GM21515 (cell line): ENCODE data around the gene CHAF1B.
A peak's percentile ranks its signal among the peaks of the same experiment; 100 is the strongest.

ENCODE experiments used
- ATAC-seq: cut with Tn5 transposase; IDR thresholded peaks from one replicate; pipeline ENCODE4 v1.9.1; 2021; ENCODE audit not compliant: unreplicated experiment

Gene CHAF1B

DNA sequence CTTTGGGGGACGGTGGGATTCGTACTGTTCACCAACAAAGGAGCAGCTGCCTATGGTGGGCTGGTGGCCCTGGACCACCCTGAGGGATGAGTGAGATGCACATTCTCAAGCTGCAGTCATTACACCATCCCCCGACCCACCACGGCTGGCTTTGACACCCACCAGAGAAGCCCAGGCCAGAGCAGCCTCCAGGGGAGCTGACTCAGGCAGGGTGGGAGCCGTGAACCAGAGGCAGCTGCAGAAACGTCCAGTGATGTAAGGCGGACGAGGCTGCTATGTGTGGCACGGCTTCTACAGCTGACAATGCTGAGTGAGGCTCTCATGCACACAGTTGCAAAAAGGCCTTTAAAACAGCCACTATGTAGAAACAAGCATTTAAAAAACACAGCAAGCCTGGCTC lies 40.1 kb downstream of the CHAF1B start:
- no peak for ATAC-seq

DNA sequence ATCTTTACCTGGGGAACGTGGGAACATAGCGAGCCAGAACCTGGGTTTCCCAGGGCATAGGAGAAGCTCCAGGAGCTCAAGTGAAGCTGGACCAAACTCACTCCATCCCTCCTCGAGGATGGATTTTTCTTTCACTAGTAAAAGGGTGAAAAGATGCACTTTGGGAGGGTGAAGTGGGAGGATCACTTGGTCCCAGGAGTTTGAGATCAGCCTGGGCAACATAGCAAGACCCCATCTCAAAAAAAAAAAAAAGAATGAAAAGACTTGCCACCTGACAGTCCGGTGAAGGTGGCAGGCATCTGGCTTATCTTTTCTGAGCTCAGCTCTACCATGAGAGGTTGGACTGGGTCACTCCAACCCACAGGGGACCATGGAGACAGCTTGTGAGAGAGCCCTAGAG lies 42.3 kb downstream of the CHAF1B start:
- no peak for ATAC-seq

DNA sequence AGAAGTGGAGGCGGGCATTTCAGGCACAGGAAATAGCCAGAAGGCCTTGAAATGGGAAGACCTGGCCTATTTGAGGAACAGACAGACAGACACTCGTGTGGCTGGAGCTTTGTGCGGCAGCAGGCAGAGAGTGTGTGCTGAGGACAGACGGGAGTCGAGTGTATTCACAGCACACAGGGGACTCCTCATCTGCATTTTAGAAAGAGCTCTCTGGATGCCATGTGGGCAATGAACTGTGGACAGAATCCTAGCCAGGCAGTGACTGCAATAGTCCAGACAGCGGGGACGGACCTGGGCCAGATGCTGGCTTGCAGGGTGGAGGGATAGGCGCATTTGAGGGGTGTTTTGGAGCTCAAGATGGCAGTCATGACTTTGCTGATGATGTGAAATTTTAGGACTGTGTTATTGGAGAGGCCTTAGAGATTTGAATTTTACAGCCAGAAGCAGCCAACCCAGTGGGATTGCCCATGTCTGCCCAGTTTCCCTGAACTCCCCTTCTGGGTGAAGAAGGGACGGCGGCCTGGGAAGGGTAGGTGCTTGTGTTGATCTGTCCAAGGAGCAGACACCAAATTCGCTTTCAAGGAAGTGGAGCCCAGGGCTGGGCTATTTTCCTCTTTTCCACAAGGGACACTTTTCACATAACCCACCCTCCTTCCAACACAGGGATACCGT lies 43.7 kb downstream of the CHAF1B start:
- no peak for ATAC-seq

DNA sequence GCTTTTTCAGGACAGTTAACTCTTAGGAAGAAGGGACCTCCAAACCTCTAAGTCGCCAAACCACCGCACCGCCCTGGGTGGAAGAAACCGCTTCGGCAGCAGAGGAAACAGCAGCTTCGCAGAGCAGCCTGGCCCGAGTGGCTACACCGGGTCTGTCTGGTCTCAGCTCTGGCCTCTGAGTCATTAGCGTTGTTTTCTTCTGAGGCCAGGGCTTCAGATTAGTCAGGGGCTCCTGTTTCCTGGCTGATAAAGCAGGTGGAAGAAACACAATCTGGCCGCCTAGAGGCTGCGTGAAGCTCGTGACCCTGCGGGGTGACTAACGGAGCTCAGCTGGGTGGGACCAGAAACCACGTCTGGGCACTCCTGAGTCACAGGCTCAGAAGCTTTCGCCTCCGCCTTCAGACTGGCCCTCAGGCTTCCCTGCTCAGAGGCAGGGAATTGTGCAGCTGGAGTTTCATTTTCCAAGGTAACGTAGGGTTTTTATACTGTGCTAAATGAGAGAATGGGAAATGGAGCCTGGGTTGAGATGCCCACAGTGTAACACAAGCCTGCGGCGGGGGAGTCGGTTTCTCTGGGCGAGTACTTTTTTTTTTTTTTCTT lies 44.9 kb downstream of the CHAF1B start:
- ATAC-seq: peak; percentile 76

DNA sequence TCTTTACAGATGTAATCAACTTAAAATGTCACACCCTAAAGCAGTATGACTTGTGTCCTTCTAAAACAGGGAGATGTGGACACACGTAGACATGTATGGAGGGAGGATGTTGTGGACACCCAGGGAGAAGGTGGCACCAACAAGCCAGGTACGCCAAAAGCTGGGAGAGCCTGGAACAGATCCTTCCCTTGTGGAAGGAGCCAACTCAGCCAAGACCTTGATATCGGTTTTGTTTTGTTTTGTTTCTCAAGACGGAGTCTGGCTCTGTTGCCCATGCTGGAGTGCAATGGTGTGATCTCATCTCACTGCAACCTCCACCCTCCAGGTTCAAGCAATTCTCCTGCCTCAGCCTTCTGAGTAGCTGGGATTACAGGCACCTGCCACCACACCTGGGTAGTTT lies 45.6 kb downstream of the CHAF1B start:
- ATAC-seq: no peak

DNA sequence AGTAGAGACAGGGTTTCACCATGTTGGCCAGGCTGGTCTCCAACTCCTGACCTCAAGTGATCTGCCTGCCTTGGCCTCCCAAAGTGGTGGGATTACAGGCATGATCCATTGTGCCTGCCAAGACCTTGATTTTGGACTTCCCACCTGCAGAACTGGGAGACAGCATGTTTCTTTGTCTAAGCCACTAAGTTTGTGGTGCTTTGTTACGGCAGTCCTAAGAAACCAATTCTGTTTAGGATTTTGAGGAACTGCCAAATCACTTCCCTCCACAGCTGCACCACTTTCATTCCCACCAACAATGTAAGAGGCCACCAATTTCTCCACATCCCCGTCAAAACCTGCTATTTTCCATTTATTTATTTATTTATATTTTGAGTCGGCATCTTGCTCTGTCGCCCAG lies 46.1 kb downstream of the CHAF1B start:
- no peak for ATAC-seq

DNA sequence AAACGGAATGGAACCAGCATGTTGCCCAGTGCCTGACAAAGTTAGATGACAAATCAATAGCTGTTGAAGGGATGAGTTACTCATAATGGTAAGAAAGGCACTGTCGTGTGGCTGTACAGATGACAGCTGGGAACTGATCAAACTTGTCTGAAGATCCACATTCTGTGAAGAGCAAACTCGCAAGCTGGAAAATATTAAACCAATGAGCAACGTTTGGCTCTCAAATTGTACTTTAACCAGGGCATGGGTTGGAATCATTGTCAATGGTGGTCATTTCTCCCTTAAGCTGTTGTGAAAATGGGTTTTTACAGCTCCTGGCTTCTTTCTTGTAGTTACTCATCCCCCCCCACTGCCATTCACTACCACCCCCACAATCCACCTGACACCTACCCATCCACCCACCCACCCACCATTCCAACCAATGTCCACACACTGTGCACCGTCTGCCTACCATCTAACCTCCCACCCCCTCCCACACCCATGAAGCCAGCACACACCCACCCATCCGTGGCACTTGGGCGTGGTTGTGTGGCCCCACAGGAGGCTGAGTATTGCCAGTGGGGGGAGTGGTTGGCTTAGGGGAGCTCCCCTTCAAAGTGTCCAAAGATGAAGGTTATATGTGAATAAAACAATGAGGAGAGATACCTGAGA lies 48.0 kb downstream of the CHAF1B start:
- ATAC-seq: no peak

DNA sequence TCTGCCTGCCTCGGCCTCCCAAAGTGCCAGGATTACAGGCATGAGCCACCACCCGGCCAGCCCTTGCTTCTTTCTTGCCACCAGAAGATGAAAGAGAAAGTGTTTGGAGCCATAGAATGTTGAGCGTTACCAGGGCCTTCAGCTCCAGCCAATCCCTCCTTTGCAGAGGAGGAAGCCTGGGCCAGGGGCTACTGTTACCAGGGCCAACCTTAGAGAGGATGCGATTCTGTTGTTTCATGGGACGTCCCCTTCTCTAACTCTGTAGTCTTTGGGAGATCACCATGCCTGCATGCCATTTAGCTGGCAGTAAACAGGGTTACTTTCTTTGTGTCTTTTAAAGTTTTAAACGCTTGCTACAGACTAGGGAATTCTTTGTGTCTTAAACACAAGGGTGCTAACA lies 49.0 kb downstream of the CHAF1B start:
- no peak for ATAC-seq

DNA sequence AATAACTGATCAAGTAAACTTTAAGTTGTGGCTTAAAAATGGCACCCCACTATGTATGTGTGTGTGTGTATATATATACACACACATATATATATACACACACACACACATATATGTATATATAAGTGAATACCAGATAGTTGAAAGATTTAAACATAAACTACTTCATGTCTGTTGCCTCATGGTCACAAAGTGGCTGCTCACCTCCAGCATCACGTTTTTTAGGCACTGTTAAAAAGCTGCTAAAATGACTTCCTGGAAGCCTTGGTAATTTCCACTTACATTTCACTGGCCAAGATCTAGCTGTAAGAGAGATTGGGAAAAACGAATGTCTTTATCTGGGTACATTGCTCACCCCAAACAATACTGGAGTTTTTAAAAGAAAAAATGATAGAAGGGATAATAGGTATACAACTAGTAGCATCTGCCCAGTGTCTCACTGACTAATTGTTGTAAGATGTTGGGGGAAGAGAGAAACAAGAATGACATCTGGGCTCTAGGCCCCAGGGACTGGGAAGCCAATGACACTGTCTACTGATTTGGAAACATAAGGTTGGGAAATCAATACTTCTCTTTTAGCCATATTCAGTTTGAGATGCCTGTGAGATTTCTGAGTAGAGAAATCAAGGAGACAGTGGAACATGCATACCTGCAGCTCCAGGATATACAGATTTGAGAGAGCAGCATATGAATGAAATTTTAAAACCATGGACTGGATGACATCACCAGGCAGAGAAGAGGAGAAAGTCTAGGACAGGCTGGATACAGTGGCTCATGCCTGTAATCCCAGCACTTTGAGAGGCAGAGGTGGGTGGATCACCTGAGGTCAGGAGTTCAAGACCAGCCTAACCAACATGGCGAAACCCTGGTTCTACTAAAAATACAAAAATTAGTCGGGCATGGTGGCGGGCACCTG lies 51.9 kb downstream of the CHAF1B start:
- ATAC-seq: no peak

DNA sequence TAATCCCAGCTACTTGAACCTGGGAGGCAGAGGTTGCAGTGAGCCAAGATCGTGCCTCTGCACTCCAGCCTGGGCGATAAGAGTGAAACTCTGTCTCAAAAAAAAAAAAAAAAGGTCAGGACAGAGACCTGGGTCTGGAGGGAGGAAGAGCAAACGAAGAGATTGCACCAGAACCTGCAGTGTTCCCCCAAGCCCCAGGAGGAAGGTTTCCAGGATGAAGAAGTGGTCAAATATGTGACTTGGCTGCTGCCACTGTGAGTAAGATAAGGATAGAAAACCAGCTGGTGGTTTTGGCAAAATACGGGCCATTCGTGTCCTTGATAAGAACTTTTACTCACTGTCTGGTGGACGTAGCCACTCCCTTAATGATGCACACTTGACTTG lies 52.5 kb downstream of the CHAF1B start:
- ATAC-seq: no peak

DNA sequence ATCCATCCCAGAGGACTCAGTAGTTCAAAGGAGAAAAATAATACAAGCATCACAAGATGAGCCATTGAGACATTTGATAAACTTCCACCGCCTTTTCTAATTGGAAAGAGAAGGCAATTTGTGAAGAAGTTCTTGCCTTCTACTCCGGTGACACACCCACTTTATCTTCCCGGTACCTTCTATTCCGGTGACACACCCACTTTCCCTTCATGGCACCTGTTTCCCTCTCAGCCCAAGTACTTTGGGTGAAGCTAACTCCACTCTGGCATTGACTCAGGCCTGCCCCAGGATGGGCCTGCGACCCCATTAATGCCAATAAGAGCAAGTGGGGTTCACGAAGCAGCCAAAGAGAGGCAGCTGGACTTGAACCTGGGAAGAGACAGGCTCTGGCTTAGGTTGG lies 56.5 kb downstream of the CHAF1B start:
- no peak for ATAC-seq

DNA sequence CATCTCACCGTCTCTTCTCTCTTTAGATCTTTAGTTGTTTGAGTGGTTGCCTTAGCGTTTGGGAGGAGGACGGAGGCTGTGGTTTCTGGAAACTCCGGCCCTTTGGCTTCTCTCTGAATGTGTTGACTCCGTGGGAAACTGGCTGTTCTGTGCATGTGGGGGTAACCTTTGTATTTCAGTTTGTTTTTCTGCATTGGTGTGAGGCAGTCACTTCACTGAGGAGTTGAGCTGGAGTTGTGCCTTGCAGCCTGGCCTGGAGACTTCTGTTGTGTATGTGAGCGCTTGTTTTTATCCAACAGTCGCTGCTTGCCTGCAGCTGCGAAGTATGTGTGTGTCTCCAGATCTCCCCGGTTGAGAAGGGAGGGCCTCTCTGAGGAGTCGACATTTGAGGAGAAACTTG lies 61.1 kb downstream of the CHAF1B start:
- no peak for ATAC-seq

DNA sequence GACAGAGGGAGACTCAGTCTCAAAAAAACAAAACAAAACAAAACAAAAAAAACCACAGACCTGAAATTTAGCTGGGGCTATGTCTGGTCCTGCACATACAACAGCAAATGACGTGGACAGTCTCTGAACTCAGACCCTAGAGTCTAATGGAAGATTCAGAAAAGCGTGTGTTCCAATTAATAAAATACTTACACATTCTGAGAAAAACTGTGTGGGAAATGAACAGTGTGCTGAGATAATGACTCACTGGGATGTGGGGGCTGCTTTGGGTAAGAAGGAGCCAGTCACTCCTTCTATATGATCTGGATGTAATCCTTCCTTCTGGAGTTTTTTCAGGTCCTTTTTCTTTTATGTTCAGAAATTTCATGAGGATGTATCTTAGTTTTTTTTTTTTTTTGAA lies 65.3 kb downstream of the CHAF1B start:
- no peak for ATAC-seq

DNA sequence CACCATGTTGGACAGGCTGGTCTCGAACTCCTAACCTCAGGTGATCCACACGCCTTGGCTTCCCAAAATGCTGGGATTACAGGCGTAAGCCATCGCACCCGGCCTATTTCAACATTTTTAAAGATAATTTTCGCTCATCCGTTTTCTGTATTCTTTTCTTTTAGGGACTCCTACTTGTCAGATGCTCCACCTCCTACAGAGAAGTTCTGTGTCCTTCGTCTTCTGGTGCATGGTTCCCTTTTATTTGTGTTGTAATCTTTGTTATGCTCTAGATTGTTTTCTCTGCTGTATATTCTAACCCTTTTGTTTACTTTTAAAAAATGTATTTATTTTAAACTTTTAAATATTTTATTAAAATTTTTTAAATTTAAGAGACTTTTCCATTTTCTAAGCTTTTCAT lies 66.3 kb downstream of the CHAF1B start:
- no peak for ATAC-seq

DNA sequence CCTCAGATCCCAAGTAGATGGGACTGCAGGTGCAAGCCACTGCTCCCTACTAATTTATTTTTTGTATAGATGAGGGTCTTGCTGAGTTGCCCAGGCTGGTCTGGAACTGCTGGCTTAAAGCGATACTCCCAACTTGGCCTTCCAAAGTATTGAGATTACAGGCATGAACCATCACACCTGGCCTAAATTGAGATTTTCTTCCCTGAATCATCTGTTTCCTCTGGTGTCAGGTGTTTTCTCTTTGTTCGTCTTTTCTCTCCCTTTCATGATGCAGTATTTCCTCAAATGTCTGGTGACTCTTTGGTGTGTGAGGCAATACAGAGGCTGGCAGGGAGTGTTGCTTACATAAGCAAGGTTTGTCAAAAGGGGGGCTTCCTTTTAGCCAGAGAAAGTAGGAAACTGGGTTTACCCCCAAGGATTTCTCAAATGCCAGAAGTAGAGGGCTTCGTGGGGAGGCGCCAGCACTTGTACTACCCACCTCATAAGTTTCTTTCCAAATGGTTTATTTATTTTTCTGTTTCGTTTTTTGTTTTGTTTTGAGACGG lies 67.2 kb downstream of the CHAF1B start:
- ATAC-seq: no peak

DNA sequence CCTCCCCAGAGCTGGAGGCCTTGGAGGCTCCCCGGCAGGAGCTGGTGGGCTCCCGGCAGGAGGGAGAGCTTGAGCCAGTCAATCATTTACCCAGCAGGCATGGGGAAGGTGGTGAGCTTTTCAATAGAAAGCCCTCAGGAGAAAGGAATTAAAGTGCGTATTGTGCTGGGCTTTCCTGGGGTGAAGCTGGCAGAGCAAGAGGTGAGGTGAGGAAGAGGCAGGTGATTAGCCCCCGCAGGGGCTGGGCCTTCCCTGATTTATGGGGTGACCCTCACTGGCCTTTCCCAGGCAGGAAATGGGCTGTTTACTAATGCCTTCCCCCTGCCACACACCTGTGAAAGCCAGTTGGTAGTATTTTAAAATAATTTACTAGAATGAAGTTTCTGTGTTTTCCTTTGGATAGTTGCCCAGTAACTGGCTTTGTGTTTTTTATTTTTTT lies 68.9 kb downstream of the CHAF1B start:
- ATAC-seq: no peak

DNA sequence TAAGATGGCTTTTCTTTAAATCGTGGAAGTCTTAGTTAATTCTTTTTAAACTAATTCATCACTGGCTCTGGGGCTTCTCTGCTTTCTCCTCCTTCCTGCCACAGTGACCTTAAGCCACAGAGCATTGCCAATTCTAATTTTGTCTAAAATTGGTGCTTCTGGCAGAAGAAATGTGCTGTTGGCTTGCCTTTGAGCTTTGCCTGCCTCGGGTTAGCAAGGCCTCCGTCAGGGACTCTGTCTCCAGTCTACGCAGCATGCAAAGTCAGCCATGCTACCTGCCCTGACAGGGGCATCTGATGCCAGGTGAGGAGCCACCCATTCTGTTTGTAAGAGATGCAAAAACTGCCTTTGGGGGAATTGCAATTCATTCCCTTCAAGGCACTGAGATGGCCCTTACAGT lies 69.5 kb downstream of the CHAF1B start:
- ATAC-seq: no peak

DNA sequence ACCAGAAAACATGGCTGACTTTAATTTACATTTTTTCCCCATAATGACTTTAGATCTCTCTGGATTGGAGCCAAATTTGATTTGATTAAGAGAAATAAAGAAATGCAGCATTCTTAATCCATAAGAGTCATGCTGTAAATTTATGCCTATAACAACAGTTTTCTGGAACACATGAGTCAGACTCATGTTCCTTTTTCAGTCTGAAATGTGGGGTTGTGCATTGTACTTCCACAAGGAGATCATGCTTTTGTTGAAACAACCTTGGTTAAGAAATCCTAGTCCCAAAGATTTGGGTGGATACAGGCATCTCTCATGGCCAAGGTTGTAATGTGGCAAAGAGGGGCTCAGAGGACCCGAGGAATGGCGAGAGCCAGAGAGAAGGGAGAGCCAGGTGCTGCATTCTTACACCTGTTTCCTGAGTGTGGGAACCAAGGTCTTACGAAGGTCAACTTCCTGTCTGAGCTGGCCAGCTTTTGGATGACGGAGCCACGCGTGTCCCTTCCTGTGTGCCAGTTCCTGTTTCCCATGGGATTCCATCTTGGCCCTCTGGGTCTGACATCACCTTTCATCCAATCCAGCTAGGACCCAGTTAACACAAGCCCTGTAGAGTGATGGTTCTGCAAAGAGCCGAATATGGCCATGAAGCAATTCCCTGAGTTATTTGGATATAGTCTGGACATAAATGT lies 71.7 kb downstream of the CHAF1B start:
- no peak for ATAC-seq

DNA sequence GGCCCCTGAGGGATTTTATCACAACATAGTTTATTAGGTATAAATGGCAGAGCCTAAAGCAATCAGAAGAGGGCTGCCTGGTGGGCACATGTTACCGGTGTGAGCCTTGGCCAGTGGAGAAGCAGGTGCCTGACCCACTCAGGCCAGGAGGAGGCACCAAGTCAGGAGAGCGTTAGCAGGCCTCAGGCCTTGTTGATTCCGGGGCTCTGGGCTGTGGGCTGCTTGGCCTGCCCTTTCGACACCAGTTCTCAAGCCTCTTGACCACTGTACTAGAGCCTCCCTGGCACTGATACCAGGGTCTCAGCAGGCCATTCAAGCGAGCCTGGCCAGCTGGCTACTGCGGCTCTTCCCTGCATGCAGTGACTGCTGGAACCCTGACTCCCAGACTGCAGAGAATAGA lies 73.9 kb downstream of the CHAF1B start:
- no peak for ATAC-seq

DNA sequence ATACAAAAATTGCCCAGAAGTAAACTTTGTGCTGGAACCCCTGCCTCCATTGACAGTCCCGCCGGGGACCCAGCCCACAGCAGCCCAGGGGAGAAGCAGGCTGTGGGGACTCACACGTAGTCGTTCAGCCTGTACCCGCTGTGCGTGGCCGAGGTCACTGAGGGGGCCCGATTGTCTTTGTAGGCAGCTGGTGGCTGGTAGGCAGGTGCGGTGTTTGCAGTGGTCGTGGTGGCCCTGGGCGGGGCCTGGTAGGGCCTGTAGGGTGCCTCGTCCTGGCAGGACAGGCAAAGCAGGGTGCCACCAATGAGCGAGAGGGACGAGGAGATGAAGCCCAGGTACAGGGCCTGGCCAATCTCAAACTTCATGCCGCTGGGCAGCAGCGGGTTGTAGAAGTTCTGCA lies 75.7 kb downstream of the CHAF1B start:
- no peak for ATAC-seq
